ENCODE measurements around the gene PRSS56. TPM values are rescaled to one million over a fixed set of nuclear protein-coding genes. Genes with fewer than 3 reads are reported as not detected.
A peak's percentile ranks its signal among the peaks of the same experiment; 100 is the strongest.

Gene PRSS56
- total and polyA plus RNA-seq, 9 donors: 0.27 to 0.35 TPM; not detected in 7

DNA sequence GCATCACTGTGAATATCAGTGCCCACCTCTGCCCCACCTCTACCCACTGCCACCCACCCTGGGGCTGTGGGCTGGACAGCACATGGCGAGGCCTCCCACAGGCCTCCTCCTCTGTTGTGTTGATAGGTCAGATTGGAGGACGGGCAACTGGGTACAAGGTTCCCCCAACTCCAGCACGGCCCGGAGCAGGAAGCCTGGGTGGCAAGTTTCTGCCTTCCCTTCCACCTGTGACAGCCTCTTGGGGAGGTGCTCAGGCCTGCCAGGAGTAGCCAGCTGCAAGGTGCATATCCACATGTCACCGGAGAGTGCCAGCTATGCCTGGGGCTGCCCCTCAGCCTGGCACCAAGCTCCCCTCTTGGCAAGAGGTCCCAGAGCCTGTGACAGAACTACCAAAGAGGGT lies 25.6 kb upstream of the PRSS56 start:
- WGBS, 3 donors: 95 to 100% (median 96%) methylated on average over 4 to 5 of the region's 5 CpGs
- Histone ChIP-seq H3K9me3 (no peaks in the 10 kb centered on the region), H3K36me3 (no peaks in the 10 kb centered on the region), H3K27me3 (no peaks in the 10 kb centered on the region), H3K4me3 (no peak overlapping the region), H3K4me1 (ENCODE audit: insufficient read depth) (no peaks in the 10 kb centered on the region), H3K27ac (no peak overlapping the region)
- intact Hi-C loops (cut with DNase I): no loop called here
- no peak for TF ChIP-seq EP300 (IDR thresholded peaks at IDR 0.05)
- no peak for TF ChIP-seq POLR2A (IDR thresholded peaks at IDR 0.05)
- TF ChIP-seq, protein P1, sequence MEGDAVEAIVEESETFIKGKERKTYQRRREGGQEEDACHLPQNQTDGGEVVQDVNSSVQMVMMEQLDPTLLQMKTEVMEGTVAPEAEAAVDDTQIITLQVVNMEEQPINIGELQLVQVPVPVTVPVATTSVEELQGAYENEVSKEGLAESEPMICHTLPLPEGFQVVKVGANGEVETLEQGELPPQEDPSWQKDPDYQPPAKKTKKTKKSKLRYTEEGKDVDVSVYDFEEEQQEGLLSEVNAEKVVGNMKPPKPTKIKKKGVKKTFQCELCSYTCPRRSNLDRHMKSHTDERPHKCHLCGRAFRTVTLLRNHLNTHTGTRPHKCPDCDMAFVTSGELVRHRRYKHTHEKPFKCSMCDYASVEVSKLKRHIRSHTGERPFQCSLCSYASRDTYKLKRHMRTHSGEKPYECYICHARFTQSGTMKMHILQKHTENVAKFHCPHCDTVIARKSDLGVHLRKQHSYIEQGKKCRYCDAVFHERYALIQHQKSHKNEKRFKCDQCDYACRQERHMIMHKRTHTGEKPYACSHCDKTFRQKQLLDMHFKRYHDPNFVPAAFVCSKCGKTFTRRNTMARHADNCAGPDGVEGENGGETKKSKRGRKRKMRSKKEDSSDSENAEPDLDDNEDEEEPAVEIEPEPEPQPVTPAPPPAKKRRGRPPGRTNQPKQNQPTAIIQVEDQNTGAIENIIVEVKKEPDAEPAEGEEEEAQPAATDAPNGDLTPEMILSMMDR (IDR thresholded peaks at IDR 0.05): no peak
- DNase-seq: peak in 1 of 5 donors; percentile 15

DNA sequence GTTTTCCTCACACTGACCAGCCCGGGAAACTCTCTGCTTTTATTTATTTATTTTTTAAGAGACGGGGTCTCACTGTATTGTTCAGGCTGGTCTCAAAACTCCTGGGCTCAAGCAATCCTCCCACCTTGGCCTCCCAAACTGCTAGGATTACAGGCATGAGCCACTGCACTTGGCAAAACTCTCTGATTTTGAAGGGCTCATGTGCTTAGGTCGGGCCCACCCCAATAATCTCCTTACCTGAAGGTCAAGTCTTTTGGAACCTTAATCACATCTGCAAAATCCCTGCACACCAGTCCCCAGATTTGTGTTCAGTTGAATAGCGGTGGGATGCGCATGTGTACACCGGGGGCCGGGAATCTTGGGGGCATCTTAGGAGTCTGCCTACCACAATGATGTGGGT lies 24.9 kb upstream of the PRSS56 start:
- H3K27me3 ChIP-seq: no peaks in the 10 kb centered on the region
- 84 to 89% (median 87%) methylated on average over 7 of the region's 7 CpGs for WGBS, 3 donors
- no peak overlapping the region for H3K4me3 ChIP-seq
- TF ChIP-seq, protein P1 (IDR thresholded peaks at IDR 0.05): no peak
- TF ChIP-seq EP300 (IDR thresholded peaks at IDR 0.05) (no peak), POLR2A (IDR thresholded peaks at IDR 0.05) (no peak)
- intact Hi-C loops (cut with DNase I): no loop called here
- H3K9me3 ChIP-seq: no peaks in the 10 kb centered on the region
- no peaks in the 10 kb centered on the region for H3K4me1 ChIP-seq (ENCODE audit: insufficient read depth)
- H3K36me3 ChIP-seq: no peaks in the 10 kb centered on the region
- DNase-seq: no peak
- H3K27ac ChIP-seq: no peak overlapping the region

- DNase-seq: no peak
- H3K27ac ChIP-seq: no peak overlapping the region
- intact Hi-C loops (cut with DNase I): no loop called here
- H3K36me3 ChIP-seq: no peaks in the 10 kb centered on the region
- TF ChIP-seq EP300 (IDR thresholded peaks at IDR 0.05): no peak
- TF ChIP-seq, protein P1 (IDR thresholded peaks at IDR 0.05): no peak
- no peak for TF ChIP-seq POLR2A (IDR thresholded peaks at IDR 0.05)
- H3K4me3 ChIP-seq: no peak overlapping the region
- WGBS, 3 donors: 78 to 81% (median 79%) methylated on average over 19 to 20 of the region's 20 CpGs
- H3K27me3 ChIP-seq: no peaks in the 10 kb centered on the region
- H3K9me3 ChIP-seq: no peaks in the 10 kb centered on the region
- H3K4me1 ChIP-seq (ENCODE audit: insufficient read depth): peaks cover 8% of the 10 kb centered on the region
Observed at GRCh38 chr2:232496501-232497270, 23.5 kb upstream of the PRSS56 start.

- no peaks in the 10 kb centered on the region for H3K9me3 ChIP-seq
- no peak overlapping the region for H3K27ac ChIP-seq
- H3K27me3 ChIP-seq: no peaks in the 10 kb centered on the region
- WGBS, 3 donors: 80 to 85% (median 83%) methylated on average over 13 of the region's 13 CpGs
- H3K4me3 ChIP-seq: no peak overlapping the region
- TF ChIP-seq, protein P1 (IDR thresholded peaks at IDR 0.05): no peak
- TF ChIP-seq EP300 (IDR thresholded peaks at IDR 0.05): no peak
- no peak for TF ChIP-seq POLR2A (IDR thresholded peaks at IDR 0.05)
- no peak for DNase-seq
- intact Hi-C loops (cut with DNase I): no loop called here
- H3K36me3 ChIP-seq: no peaks in the 10 kb centered on the region
- H3K4me1 ChIP-seq (ENCODE audit: insufficient read depth): peaks cover 11% of the 10 kb centered on the region
Observed at GRCh38 chr2:232497348-232497747, 22.8 kb upstream of the PRSS56 start.

Data from ovary (tissue), 9 donors.